Measurements from ENCODE around the gene SNRNP48. TPM values are rescaled to one million over a fixed set of nuclear protein-coding genes. Genes with fewer than 3 reads are reported as not detected.

The SNRNP48 gene
- total RNA-seq, 1 experiment from 2014 or later: 13.7 TPM

GRCh38 chr6:7544597-7544996 is 45.4 kb upstream of the SNRNP48 start:
- Histone ChIP-seq H3K27me3 (ENCODE audit: low read length) (no peaks in the 10 kb centered on the region), H3K9ac (ENCODE audit: low read length) (no peak overlapping the region), H3K79me2 (ENCODE audit: low read length) (no peaks in the 10 kb centered on the region), H2AFZ (ENCODE audit: low read length) (no peak overlapping the region), H3K4me2 (ENCODE audit: low read depth, low read length, poor library complexity, severe bottlenecking) (no peak overlapping the region), H3K9me3 (ENCODE audit: low read length) (no peaks in the 10 kb centered on the region), H3K4me3 (ENCODE audit: low read length) (no peak overlapping the region), H3K4me1 (ENCODE audit: low read length) (no peaks in the 10 kb centered on the region), H3K36me3 (ENCODE audit: insufficient read depth, low read length) (no peaks in the 10 kb centered on the region), H3K27ac (ENCODE audit: low read length) (no peak overlapping the region), H4K20me1 (ENCODE audit: insufficient read depth, low read depth, low read length) (no peaks in the 10 kb centered on the region), H3K9me2 (replicated peaks; ENCODE audit: insufficient read depth, low read length) (no peaks in the 10 kb centered on the region)
- no peak for DNase-seq

GRCh38 chr6:7545316-7546019 is 44.5 kb upstream of the SNRNP48 start:
- H2AFZ ChIP-seq (ENCODE audit: low read length): no peak overlapping the region
- no peak overlapping the region for H3K27ac ChIP-seq (ENCODE audit: low read length)
- H3K4me3 ChIP-seq (ENCODE audit: low read length): no peak overlapping the region
- no peaks in the 10 kb centered on the region for H3K36me3 ChIP-seq (ENCODE audit: insufficient read depth, low read length)
- H3K9me2 ChIP-seq (replicated peaks; ENCODE audit: insufficient read depth, low read length): no peaks in the 10 kb centered on the region
- no peaks in the 10 kb centered on the region for H3K27me3 ChIP-seq (ENCODE audit: low read length)
- no peaks in the 10 kb centered on the region for H3K4me1 ChIP-seq (ENCODE audit: low read length)
- no peak overlapping the region for H3K9ac ChIP-seq (ENCODE audit: low read length)
- DNase-seq: no peak
- no peak overlapping the region for H3K4me2 ChIP-seq (ENCODE audit: low read depth, low read length, poor library complexity, severe bottlenecking)
- no peaks in the 10 kb centered on the region for H4K20me1 ChIP-seq (ENCODE audit: insufficient read depth, low read depth, low read length)
- no peaks in the 10 kb centered on the region for H3K9me3 ChIP-seq (ENCODE audit: low read length)
- H3K79me2 ChIP-seq (ENCODE audit: low read length): no peaks in the 10 kb centered on the region

GRCh38 chr6:7546020-7546369 is 44.0 kb upstream of the SNRNP48 start:
- no peaks in the 10 kb centered on the region for H3K79me2 ChIP-seq (ENCODE audit: low read length)
- H3K4me3 ChIP-seq (ENCODE audit: low read length): no peak overlapping the region
- H3K27ac ChIP-seq (ENCODE audit: low read length): no peak overlapping the region
- H3K4me2 ChIP-seq (ENCODE audit: low read depth, low read length, poor library complexity, severe bottlenecking): no peak overlapping the region
- no peak overlapping the region for H3K9ac ChIP-seq (ENCODE audit: low read length)
- H3K9me2 ChIP-seq (replicated peaks; ENCODE audit: insufficient read depth, low read length): no peaks in the 10 kb centered on the region
- no peak overlapping the region for H2AFZ ChIP-seq (ENCODE audit: low read length)
- no peaks in the 10 kb centered on the region for H3K27me3 ChIP-seq (ENCODE audit: low read length)
- DNase-seq: no peak
- no peaks in the 10 kb centered on the region for H3K4me1 ChIP-seq (ENCODE audit: low read length)
- no peaks in the 10 kb centered on the region for H4K20me1 ChIP-seq (ENCODE audit: insufficient read depth, low read depth, low read length)
- H3K9me3 ChIP-seq (ENCODE audit: low read length): no peaks in the 10 kb centered on the region
- H3K36me3 ChIP-seq (ENCODE audit: insufficient read depth, low read length): no peaks in the 10 kb centered on the region

DNA sequence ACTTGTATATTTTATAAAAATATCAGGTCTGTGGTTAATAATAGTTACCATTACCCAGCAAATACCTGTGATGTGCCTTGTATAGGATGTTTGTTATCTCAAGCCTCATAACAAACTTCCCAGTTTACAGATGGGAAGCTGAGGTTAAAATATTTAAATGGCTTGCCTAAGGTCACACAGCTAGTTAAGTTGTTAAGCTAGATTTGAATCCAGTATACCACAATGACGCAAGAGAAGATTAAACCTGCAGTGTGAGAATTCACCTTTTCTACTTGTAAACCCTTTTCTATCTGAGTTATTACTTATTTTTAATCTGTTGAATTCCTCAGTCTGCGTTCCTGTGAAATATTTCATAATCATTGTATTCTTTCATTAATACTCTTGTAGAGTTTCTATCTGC is 43.6 kb upstream of the SNRNP48 start:
- no peaks in the 10 kb centered on the region for H3K9me3 ChIP-seq (ENCODE audit: low read length)
- no peaks in the 10 kb centered on the region for H3K36me3 ChIP-seq (ENCODE audit: insufficient read depth, low read length)
- H3K4me2 ChIP-seq (ENCODE audit: low read depth, low read length, poor library complexity, severe bottlenecking): no peak overlapping the region
- no peak overlapping the region for H3K4me3 ChIP-seq (ENCODE audit: low read length)
- no peaks in the 10 kb centered on the region for H3K79me2 ChIP-seq (ENCODE audit: low read length)
- H2AFZ ChIP-seq (ENCODE audit: low read length): no peak overlapping the region
- H3K9ac ChIP-seq (ENCODE audit: low read length): no peak overlapping the region
- no peak for DNase-seq
- H3K9me2 ChIP-seq (replicated peaks; ENCODE audit: insufficient read depth, low read length): no peaks in the 10 kb centered on the region
- no peaks in the 10 kb centered on the region for H4K20me1 ChIP-seq (ENCODE audit: insufficient read depth, low read depth, low read length)
- no peak overlapping the region for H3K27ac ChIP-seq (ENCODE audit: low read length)
- H3K4me1 ChIP-seq (ENCODE audit: low read length): no peaks in the 10 kb centered on the region
- no peaks in the 10 kb centered on the region for H3K27me3 ChIP-seq (ENCODE audit: low read length)

DNA sequence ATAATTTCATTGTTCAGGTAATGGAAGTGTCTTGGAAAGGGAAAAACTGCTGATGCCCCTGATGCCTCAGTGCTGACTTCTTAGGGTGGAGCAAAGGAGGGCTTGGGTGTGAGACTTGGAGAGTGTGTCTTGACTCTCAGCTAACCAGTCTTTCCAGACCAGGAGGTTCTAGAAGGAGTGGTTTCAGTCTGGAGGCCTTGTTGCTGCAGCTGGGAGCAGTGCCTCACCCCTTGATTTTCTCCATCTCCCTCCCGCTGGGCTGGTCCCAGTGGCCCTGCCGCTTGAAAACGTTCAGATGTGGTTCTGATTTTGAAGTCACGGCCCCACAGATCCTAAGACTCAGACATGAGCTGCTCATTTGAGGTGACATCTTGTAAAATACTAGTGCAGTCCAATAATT is 43.1 kb upstream of the SNRNP48 start:
- Histone ChIP-seq H3K9ac (ENCODE audit: low read length) (no peak overlapping the region), H3K4me1 (ENCODE audit: low read length) (no peaks in the 10 kb centered on the region), H2AFZ (ENCODE audit: low read length) (no peak overlapping the region), H3K27me3 (ENCODE audit: low read length) (no peaks in the 10 kb centered on the region), H3K4me2 (ENCODE audit: low read depth, low read length, poor library complexity, severe bottlenecking) (no peak overlapping the region), H3K27ac (ENCODE audit: low read length) (no peak overlapping the region), H3K9me3 (ENCODE audit: low read length) (no peaks in the 10 kb centered on the region), H3K9me2 (replicated peaks; ENCODE audit: insufficient read depth, low read length) (no peaks in the 10 kb centered on the region), H3K79me2 (ENCODE audit: low read length) (no peaks in the 10 kb centered on the region), H3K36me3 (ENCODE audit: insufficient read depth, low read length) (no peaks in the 10 kb centered on the region), H3K4me3 (ENCODE audit: low read length) (no peak overlapping the region), H4K20me1 (ENCODE audit: insufficient read depth, low read depth, low read length) (no peaks in the 10 kb centered on the region)
- no peak for DNase-seq

- H3K36me3 ChIP-seq (ENCODE audit: insufficient read depth, low read length): no peaks in the 10 kb centered on the region
- H3K27me3 ChIP-seq (ENCODE audit: low read length): no peaks in the 10 kb centered on the region
- no peaks in the 10 kb centered on the region for H3K4me1 ChIP-seq (ENCODE audit: low read length)
- H3K9me3 ChIP-seq (ENCODE audit: low read length): no peaks in the 10 kb centered on the region
- H2AFZ ChIP-seq (ENCODE audit: low read length): no peak overlapping the region
- DNase-seq: no peak
- H3K79me2 ChIP-seq (ENCODE audit: low read length): no peaks in the 10 kb centered on the region
- no peak overlapping the region for H3K27ac ChIP-seq (ENCODE audit: low read length)
- no peaks in the 10 kb centered on the region for H3K9me2 ChIP-seq (replicated peaks; ENCODE audit: insufficient read depth, low read length)
- H3K4me3 ChIP-seq (ENCODE audit: low read length): no peak overlapping the region
- no peak overlapping the region for H3K9ac ChIP-seq (ENCODE audit: low read length)
- H4K20me1 ChIP-seq (ENCODE audit: insufficient read depth, low read depth, low read length): no peaks in the 10 kb centered on the region
- H3K4me2 ChIP-seq (ENCODE audit: low read depth, low read length, poor library complexity, severe bottlenecking): no peak overlapping the region
Measured at GRCh38 chr6:7547315-7547714, 42.7 kb upstream of the SNRNP48 start.

DNA sequence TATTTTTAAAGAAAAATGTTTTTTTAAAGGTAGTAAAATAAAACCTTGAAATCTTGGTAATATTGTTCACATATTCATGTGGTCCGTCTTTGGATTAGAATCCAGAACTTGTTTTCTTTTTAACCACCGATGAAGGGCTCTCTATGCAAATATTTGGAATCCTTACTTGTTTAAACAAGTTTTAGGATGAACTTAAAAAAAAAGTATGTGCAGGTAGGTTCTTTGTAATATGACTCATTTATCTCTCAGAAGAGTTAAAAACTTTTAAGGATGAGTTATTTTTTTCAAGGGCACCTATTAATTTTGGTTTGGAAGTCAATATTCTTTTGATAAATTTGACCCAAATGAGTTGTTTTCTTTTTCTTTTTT is 39.6 kb upstream of the SNRNP48 start:
- DNase-seq: no peak
- no peaks in the 10 kb centered on the region for H3K36me3 ChIP-seq (ENCODE audit: insufficient read depth, low read length)
- no peaks in the 10 kb centered on the region for H4K20me1 ChIP-seq (ENCODE audit: insufficient read depth, low read depth, low read length)
- no peaks in the 10 kb centered on the region for H3K9me2 ChIP-seq (replicated peaks; ENCODE audit: insufficient read depth, low read length)
- H3K9me3 ChIP-seq (ENCODE audit: low read length): no peaks in the 10 kb centered on the region
- no peak overlapping the region for H3K27ac ChIP-seq (ENCODE audit: low read length)
- H3K4me2 ChIP-seq (ENCODE audit: low read depth, low read length, poor library complexity, severe bottlenecking): no peak overlapping the region
- no peak overlapping the region for H2AFZ ChIP-seq (ENCODE audit: low read length)
- H3K27me3 ChIP-seq (ENCODE audit: low read length): no peaks in the 10 kb centered on the region
- H3K79me2 ChIP-seq (ENCODE audit: low read length): no peaks in the 10 kb centered on the region
- H3K4me1 ChIP-seq (ENCODE audit: low read length): no peaks in the 10 kb centered on the region
- no peak overlapping the region for H3K9ac ChIP-seq (ENCODE audit: low read length)
- H3K4me3 ChIP-seq (ENCODE audit: low read length): no peak overlapping the region

- Histone ChIP-seq H2AFZ (ENCODE audit: low read length) (no peak overlapping the region), H3K79me2 (ENCODE audit: low read length) (no peaks in the 10 kb centered on the region), H3K4me3 (ENCODE audit: low read length) (no peak overlapping the region)
Measured at GRCh38 chr6:7554533-7555275, 35.3 kb upstream of the SNRNP48 start.

More at GRCh38 chr6:7554533-7555275, 35.3 kb upstream of the SNRNP48 start:
- Histone ChIP-seq H3K9me2 (replicated peaks; ENCODE audit: insufficient read depth, low read length) (no peaks in the 10 kb centered on the region), H3K9ac (ENCODE audit: low read length) (no peak overlapping the region), H3K4me2 (ENCODE audit: low read depth, low read length, poor library complexity, severe bottlenecking) (no peak overlapping the region), H3K9me3 (ENCODE audit: low read length) (no peaks in the 10 kb centered on the region), H3K27ac (ENCODE audit: low read length) (no peak overlapping the region), H3K36me3 (ENCODE audit: insufficient read depth, low read length) (no peaks in the 10 kb centered on the region), H4K20me1 (ENCODE audit: insufficient read depth, low read depth, low read length) (no peaks in the 10 kb centered on the region), H3K27me3 (ENCODE audit: low read length) (no peaks in the 10 kb centered on the region), H3K4me1 (ENCODE audit: low read length) (no peaks in the 10 kb centered on the region)
- no peak for DNase-seq
